GM12878 (cell line): Measurements from ENCODE around the gene CNOT3.
A peak's percentile ranks its signal among the peaks of the same experiment; 100 is the strongest.

Source experiments
- ATF7 ChIP-seq: fragments of 450-650 bp; IDR thresholded peaks from 2 replicates; pipeline ENCODE4 v1.6.1; 2016; ENCODE audit warnings: low read depth, mild to moderate bottlenecking
- CTCF ChIP-seq, 3 experiments: IDR thresholded peaks in 2 of 3; conservative IDR thresholded peaks in 1 of 3; 2 replicates each; pipeline ENCODE4 v1.5.1; 2011; ENCODE audit warnings: low read depth in 3 of 3, low read length in 3 of 3, mild to moderate bottlenecking in 3 of 3, control low read depth in 2 of 3, moderate library complexity in 2 of 3, inconsistent platforms in 1 of 3, mixed read lengths in 1 of 3; ENCODE audit not compliant: control insufficient read depth in 2 of 3, insufficient read depth in 1 of 3; ENCODE audit errors: extremely low read depth in 1 of 3
- JUND ChIP-seq: IDR thresholded peaks from 2 replicates; pipeline ENCODE4 v1.6.1; 2012; ENCODE audit warnings: low read depth, mild to moderate bottlenecking, low read length, improper control_type of control experiment, moderate library complexity
- TF ChIP-seq, protein P1 (sequence below): IDR thresholded peaks from 2 replicates; pipeline ENCODE4 v1.6.1; 2012; ENCODE audit warnings: low read depth, low read length, improper control_type of control experiment

DNA sequence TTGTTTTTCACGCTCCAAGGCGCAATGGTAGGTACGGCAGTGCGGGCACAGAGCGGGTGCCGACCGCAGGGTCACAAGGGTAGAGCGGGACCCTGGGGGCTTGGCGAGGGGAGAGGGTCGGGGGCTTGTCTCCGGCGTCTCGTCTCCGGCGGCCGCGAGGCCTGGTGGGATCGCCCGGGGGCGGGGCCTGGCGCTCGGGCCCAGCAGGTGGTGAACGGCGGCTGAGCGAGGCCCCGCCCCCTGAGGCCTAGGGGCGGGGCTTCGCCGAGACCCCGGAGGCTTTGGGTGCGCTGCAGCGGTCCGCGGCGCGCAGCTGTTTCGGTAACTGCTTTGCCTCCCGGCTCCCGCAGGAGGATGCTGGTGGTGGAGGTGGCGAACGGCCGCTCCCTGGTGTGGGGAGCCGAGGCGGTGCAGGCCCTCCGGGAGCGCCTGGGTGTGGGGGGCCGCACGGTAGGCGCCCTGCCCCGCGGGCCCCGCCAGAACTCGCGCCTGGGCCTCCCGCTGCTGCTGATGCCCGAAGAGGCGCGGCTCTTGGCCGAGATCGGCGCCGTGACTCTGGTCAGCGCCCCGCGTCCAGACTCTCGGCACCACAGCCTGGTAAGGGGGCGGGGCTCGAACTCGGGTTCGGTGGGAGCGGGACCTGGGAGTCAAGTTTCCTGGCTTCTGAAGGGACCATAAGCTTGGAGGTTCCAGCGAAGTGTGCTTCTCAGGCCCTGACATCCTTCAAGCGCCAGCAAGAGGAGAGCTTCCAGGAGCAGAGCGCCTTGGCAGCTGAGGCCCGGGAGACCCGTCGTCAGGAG is 53.6 kb downstream of the CNOT3 start, which contains the start of gene TSEN34:
- TF ChIP-seq CTCF (IDR thresholded peaks at IDR 0.05 in 2 of 3, conservative IDR thresholded peaks at IDR 0.05 in 1 of 3; ENCODE audit: control insufficient read depth in 2 of 3, extremely low read depth in 1 of 3, insufficient read depth in 1 of 3, low read depth in 3 of 3, low read length in 3 of 3) (no peak), JUND (no peak), ATF7 (peak; percentile 78; the same call in 1 of the 2 replicates)
- TF ChIP-seq, protein P1, sequence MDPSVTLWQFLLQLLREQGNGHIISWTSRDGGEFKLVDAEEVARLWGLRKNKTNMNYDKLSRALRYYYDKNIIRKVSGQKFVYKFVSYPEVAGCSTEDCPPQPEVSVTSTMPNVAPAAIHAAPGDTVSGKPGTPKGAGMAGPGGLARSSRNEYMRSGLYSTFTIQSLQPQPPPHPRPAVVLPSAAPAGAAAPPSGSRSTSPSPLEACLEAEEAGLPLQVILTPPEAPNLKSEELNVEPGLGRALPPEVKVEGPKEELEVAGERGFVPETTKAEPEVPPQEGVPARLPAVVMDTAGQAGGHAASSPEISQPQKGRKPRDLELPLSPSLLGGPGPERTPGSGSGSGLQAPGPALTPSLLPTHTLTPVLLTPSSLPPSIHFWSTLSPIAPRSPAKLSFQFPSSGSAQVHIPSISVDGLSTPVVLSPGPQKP: no peak
